COLO668 (cell line): ENCODE measurements around the gene TTC28.
"Not testable (repeated sequence)": the region's sequence is repeated elsewhere in the genome, so short reads cannot be mapped to it uniquely, and the experiment has no call there.

ENCODE experiments used
- DNase-seq: peaks from one replicate; lab custom pipeline; 2025; ENCODE audit not compliant: unreplicated experiment; lab: John Stamatoyannopoulos, UW

TTC28 gene

DNA sequence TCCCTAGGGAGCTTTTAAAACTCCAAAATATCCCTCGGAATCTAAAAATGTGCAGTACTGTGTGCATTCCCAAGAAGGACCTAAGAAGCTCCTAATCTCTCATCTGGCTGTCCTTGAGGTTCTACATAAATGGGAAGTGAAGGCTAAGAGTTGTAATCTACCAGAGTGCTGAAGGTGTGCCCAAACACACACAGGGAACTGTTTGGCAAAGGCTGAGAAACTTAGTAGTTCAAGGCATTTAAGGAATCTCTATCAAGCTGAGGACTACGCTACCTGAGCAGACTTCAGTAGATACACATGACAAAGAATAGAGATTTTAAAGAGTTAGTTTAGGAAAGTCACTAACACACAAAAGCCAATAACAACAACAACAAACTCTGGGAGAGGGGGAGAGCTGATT is 71.1 kb downstream of the TTC28 start:
- DNase-seq, result no peak

- DNase-seq, result no peak
These were observed 71.8 kb downstream of the TTC28 start for GRCh38 chr22:28607795-28608194.

- no peak for DNase-seq
These were observed 74.5 kb downstream of the TTC28 start for GRCh38 chr22:28604966-28605761.

- DNase-seq, result no peak
These were observed 77.7 kb downstream of the TTC28 start for GRCh38 chr22:28601915-28602314.

DNA sequence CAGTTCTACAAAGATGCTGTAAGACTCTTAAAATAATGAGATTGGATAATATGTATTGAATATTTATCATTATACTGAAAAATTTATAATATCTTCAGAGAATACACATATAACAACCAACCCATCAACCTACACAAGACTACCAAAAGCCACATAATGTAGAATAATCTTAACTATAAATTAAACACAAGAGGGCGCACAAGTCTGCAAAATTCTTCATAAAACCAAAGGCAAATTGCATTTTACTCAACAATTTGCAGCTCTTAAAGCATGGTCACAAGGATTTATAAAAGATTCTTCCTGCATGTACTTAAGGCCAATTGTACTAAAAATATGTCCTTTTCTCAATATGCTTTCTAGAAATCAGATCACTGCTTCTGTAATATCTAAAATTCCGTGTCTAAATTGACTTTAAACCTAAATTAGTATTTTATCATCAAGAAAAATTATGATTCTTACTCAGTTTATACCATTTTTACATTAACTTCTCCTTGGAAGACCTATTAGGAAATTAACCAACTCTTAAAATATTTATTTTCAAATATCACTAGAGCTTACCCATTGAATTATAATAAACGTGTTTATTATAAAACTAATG is 79.0 kb downstream of the TTC28 start:
- DNase-seq, result no peak

DNA sequence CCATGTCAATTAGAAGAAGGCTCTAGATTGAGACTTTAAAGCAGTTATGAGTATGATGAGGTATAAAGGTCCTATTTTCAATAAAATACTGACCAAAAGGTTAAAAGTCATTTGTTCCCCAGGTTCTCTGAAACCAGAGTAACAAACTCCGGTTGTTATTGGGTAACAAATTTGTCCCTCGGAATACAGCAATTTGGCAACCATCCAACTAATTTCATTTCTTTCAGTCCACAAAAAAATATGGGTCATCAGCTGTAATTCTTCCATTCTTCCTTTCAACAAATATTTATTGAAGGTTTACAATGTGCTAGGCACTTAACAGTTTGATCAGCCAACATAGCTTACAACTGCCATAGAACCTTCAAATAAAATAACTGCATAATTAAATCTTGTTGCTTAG is 79.9 kb downstream of the TTC28 start:
- DNase-seq, result no peak

GRCh38 chr22:28597665-28598064 is 82.0 kb downstream of the TTC28 start:
- DNase-seq, result no peak

DNA sequence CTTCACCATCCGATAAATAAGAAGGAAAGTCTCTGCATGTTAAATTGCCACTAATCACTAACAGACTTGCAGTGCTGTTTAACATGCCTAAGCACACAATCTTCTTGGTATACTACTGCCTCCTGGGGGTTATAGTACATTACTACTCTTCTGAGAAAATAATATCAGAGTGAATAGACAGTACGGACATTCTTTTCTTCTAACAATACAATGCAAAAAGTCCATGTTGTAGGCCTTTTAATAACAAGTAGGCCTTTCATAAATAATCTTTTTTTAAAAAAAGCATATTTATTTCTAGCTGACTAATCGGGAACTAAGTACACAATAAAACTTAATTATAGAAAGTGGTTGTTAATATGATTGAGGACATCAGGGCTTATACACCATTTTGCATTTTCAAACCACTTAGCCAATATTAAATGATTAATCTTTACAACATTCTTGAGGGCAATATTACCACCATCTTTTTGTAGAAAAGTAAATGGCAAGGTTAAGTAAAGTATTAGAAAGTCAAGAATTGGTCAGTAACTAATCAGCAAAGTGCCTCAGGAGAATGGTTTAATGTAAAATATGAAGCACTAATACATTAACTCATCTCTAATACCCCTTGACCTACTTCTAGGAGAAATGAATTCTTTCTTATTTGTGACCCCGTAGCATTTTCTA is 84.7 kb downstream of the TTC28 start:
- DNase-seq, result no peak

DNA sequence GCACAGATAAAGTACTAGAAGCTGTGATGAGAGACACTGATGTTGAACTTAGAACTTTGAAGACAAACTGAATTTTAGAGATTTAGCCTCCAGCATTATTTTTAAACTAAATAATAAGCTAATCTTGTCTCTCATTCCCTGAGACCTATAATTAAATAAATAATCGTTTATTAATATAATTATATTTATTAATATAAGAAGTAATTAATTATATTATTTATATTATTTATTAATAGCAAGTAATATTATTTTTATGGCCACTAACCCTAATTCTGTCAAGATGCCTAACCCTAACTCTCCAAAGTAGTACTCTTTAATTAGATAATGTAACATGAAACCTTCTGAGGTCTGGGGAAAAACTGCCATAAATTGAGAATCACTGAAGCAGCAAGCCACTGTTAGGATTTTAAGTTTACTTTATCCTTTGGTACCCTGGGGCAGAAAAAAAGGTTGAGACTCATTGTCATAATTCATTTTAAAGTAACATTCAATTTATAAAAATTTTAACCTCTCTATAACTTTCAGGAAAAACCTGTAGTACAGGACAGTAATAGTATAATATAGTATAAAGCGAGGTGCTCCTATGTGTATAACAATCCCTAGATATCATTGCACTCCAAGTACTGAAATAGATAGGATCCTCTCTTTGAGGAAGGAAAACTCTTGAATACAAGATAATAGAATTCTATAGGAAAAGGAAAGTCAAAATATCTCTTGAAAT is 85.4 kb downstream of the TTC28 start:
- DNase-seq, result no peak

- DNase-seq, result no peak
These were observed 86.3 kb downstream of the TTC28 start for GRCh38 chr22:28593299-28593698.

DNA sequence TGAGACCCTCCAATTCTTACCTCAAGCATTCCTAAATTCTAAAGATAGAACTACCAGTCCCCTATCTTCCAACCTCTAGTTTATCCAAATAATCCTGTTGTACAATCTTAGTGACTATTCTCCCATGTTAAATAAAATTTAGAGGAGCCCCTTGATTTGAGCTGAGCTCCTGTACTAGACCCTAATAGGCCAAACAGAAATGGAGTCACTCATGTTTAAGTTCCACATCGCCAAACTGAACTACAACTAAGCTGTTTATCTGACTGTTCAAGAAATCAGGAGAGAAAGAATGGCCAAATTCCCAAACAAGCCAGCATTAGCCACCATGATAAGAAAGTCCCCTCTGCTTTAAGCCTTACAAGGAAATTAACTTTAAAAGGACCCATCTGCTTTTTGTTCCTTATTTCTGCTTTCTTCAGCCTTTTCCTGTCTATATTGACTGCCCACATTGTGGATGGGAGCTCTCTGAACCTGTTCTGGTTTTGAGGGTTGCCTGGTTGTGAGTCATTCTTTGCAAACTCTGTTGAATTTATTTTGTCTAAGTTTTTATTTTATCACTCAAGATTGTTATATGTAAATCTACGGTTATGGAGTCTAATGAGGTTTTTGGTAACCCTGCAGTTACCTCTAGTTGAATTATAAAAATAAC is 90.4 kb downstream of the TTC28 start:
- DNase-seq, result no peak

GRCh38 chr22:28585324-28585723 is 94.3 kb downstream of the TTC28 start:
- DNase-seq, result no peak

DNA sequence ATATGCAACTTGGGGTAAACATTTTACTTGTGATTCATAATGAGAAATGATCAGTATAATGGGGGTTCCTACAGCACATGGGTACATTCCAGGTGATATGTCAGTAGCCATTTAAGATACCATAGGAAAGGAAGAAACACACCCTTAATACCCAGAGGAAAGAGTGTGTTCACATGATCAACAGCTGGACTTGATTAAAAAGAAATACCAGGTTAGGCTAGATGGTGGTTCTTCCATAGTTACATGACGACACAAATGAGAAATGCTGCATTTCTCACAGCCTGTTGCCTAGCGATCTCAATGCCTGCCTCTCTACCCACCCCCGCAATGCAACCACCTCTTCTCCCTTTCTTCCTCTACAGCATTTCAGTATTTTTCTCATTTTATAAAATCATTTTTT is 96.8 kb downstream of the TTC28 start:
- no peak for DNase-seq

DNA sequence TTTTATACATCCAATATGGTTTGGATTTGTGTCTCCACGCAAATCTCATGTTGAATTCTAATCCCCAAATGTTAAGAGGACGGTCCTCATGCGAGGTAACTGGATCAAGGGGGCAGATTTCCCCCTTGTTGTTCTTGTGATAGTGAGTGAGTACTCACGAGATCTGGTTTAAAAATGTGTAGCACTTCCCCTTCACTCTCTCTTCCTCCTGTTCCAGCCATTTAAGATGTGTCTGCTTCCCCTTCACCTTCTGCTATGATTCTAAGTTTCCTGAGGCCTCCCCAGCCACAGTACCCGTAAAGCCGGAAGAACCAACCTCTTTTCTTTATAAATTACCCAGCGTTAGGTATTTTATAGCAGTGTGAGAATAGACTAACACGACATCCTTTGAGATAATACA is 98.6 kb downstream of the TTC28 start:
- DNase-seq, result no peak

DNA sequence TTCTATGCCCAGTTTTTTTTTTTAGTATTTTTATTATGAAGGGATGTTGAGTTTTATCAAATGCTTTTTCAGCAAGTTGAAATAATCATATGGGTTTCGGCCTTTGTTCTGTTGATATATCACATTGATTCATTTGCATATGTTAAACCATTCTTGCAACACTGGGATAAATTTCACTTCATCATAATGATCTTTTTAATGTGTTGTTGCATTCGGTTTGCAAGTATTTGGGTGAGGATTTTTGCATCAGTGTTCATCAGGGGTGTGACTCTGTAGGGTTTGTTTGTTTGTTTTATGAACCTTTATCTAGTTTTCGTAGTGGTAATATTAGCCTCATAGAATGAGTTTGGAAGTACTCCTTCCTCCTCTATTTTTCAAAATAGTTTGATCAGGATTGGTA is 103.5 kb downstream of the TTC28 start:
- no peak for DNase-seq

GRCh38 chr22:28574159-28574788 is 105.4 kb downstream of the TTC28 start:
- no peak for DNase-seq

GRCh38 chr22:28570696-28571373 is 108.8 kb downstream of the TTC28 start:
- no peak for DNase-seq

- DNase-seq, result not testable (repeated sequence)
These were observed 110.7 kb downstream of the TTC28 start for GRCh38 chr22:28568974-28569373.

- no peak for DNase-seq
These were observed 111.5 kb downstream of the TTC28 start for GRCh38 chr22:28568099-28568498.

- not testable (repeated sequence) for DNase-seq
These were observed 112.6 kb downstream of the TTC28 start for GRCh38 chr22:28566920-28567499.
